Kidney epithelial cell (primary cell): ENCODE results near the gene PRR5. TPM values are rescaled to one million over a fixed set of nuclear protein-coding genes. Genes with fewer than 3 reads are reported as not detected.

Experiments used
- DNase-seq: peaks from one replicate; pipeline ENCODE4 v3.0.0-alpha.2; 2010; ENCODE audit warnings: low read depth
- H3K27me3 ChIP-seq: 2 replicates; pipeline ENCODE4 v1.6.0; 2011; ENCODE audit warnings: low read length; ENCODE audit not compliant: control insufficient read depth, insufficient read depth
- H3K36me3 ChIP-seq: 2 replicates; pipeline ENCODE4 v1.5.1; 2011; ENCODE audit warnings: low read length; ENCODE audit not compliant: control insufficient read depth, insufficient read depth
- H3K4me3 ChIP-seq: 2 replicates; pipeline ENCODE4 v1.5.1; 2011; ENCODE audit warnings: low read depth, mild to moderate bottlenecking, control low read depth, low read length
- CTCF ChIP-seq: IDR thresholded peaks from 2 replicates; pipeline ENCODE4 v1.5.1; 2011; ENCODE audit warnings: mild to moderate bottlenecking, moderate library complexity, low read length, control low read depth, inconsistent platforms; ENCODE audit not compliant: insufficient read depth, poor library complexity, severe bottlenecking
- total RNA-seq: library from RNA; depleted of rRNA; stranded (reverse); fragments of >200 nt; gene quantifications from 2 replicates; pipeline ENCODE4 v1.2.3, GENCODE V29; 2015

PRR5 gene
- total RNA-seq, 1 donor from 2014 or later: 14.3 TPM

GRCh38 chr22:44782363-44782963 is 80.5 kb downstream of the PRR5 start:
- no peak for DNase-seq
- Histone ChIP-seq H3K36me3 (no peaks in the 10 kb centered on the region), H3K4me3 (no peak overlapping the region), H3K27me3 (no peaks in the 10 kb centered on the region)
- no peak for TF ChIP-seq CTCF

- no peak for DNase-seq
- Histone ChIP-seq H3K36me3 (no peaks in the 10 kb centered on the region), H3K27me3 (no peaks in the 10 kb centered on the region), H3K4me3 (no peak overlapping the region)
- TF ChIP-seq CTCF: no peak
Observed at GRCh38 chr22:44783091-44783490, 81.1 kb downstream of the PRR5 start.

GRCh38 chr22:44783581-44783980 is 81.6 kb downstream of the PRR5 start:
- DNase-seq: no peak
- no peaks in the 10 kb centered on the region for H3K27me3 ChIP-seq

GRCh38 chr22:44786136-44786535 is 84.1 kb downstream of the PRR5 start:
- DNase-seq: no peak
- Histone ChIP-seq H3K27me3 (no peaks in the 10 kb centered on the region), H3K4me3 (no peak overlapping the region), H3K36me3 (no peaks in the 10 kb centered on the region)
- no peak for TF ChIP-seq CTCF

More at GRCh38 chr22:44783581-44783980, 81.6 kb downstream of the PRR5 start:
- TF ChIP-seq CTCF: no peak
- H3K36me3 ChIP-seq: no peaks in the 10 kb centered on the region
- no peak overlapping the region for H3K4me3 ChIP-seq

DNA sequence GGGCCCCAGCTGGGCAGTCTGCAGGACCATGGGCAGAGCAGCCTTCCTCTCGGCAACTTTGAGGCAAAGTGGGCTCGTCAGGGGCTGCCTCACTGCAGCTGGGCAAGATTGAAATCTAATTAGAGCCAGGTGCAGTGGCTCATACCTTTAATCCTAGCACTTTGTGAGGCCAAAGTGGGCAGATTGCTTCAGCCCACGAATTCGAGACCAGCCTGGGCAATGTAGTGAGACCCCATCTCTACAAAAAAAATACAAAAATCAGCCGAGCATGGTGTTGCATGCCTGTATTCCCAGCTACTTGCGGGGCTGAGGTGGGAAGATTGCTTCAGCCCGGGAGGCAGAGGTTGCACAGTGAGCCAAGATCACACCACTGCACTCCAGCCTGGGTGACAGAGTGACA is 84.6 kb downstream of the PRR5 start:
- DNase-seq: no peak
- TF ChIP-seq CTCF: no peak
- H3K4me3 ChIP-seq: no peak overlapping the region
- H3K27me3 ChIP-seq: no peaks in the 10 kb centered on the region
- no peaks in the 10 kb centered on the region for H3K36me3 ChIP-seq

Other genes starting within 250 kb of the PRR5 start
- 41.7 and 49.8 TPM in 2 replicates for gene RTL6, start 204.0 kb upstream of the PRR5 start, total RNA-seq
- gene ARHGAP8, start 50.4 kb downstream of the PRR5 start, total RNA-seq: 22.6 and 22.9 TPM in 2 replicates